Measurements from ENCODE around the gene ELMO1.

Gene ELMO1

DNA sequence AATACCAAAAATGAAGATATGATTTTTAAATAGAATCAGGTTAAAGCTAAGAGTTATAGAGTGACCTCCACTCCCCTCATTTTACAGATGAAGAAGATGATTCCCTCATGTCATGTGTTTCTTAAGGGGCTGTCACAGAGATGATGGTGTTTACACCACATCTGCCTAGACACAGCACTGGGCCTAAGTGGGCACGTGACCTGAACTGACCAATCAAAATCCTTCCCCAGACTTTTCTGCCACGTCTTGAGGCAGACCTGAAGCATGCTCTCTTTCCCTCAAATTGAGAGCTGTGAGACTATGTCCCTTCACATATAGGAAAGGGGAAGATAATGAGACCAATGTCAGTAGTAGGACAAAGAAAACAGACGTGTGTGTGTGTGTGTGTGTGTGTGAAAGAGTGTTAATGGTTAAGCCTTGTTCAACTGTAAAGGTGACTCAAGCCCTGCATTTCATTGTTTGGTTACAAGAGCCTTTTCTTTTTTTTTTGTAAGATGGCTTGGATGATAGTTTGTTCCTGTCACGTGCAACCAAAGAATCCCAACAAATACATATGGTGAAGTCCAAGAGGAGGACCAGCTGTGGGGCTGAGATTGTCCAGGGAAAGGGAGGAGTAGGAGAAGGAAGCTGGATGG is 551.6 kb downstream of the ELMO1 start:
- peak; percentile 42 for DNase-seq

DNA sequence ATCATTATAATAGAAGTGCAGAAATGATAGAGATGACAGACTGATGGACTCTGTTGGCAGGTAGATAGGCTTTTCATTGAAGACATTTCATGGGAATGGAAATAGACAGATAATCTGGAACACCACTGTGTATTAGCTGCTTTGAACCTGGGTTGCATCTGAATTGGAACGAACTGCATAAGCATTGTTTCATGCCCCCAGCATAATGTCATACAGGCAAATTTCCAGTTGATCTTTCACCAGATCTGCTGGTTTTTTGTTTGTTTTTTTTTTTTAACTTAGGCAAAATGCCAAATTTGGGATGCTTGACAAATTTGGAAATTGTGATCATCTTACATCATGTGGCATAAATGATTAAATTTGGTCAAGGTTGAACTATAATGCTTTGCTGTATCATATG is 552.2 kb downstream of the ELMO1 start:
- peak; percentile 82 for DNase-seq

DNA sequence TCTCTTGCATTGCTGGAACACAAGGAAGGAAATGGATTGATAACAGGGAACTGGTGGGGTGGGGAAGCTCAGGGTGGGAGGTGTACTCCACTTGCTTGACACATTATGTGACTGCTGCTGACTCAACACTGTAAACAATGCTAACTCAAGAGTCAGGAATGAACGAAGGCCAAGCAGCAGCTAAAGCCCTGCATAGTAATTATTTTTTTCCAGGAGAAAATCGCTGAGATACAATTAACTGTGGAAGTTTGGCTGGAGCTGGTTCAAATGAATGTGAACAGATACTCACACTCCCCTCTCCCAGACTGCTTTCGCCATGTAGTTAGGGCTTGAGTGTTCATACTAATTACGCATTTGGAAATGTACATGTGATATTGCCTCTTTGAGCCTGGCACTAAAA is 553.5 kb downstream of the ELMO1 start:
- peak; percentile 86 for DNase-seq

DNA sequence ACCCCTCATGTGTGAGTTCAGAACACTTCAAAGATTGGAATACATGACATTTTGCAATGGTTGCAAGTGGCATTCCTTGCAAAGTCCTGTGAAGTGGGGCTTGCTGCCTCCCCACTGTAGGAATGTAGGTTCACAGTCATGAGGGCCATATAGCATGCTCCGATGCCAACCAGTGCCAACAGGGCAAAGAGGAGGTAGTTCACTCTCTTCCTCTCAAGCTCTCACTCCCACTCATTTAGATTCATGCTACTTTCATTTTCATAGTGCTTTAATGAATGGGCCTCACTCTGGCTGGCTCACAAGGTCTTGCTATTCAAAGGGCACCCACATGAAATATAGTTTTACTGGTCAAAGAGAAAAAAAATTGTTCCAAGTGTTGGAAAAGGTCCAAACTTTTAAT is 554.5 kb downstream of the ELMO1 start:
- no peak for DNase-seq

DNA sequence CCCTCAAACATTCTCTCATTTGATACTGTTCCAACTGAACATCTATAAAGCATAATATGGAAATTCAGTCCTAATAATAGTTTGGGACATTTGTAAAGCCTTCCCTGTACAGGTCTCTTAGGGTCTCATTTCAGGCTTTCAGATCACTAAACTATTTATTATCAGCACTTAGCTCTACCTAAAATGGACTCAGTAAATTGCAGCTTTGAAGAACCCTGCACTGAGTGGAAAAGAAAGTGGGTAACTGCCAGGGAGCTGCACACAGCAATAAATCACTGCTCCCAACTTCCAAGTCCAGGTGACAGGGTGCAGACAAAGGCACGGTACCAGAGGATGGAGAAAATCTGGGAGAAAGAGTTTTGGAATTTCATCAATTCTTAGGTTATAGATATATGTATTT is 559.5 kb downstream of the ELMO1 start:
- no peak for DNase-seq

DNA sequence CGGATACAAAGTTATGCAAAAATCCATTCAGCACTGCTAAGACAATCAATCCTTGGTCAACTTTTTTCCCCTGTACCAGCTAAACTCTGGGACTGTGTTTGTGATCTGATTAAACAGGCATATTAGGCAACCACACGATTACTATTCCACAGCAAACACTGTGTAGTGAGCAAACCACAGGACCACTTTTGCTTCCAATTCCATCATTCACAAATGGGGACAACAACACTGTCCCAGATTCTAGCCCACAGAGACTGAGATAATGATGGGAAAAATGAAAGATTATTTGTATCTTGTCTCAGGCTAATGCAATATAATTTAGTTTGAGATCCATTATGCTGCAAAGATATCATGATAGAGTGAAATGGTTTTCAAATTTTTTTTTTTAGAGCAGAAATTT is 560.7 kb downstream of the ELMO1 start:
- no peak for DNase-seq

DNA sequence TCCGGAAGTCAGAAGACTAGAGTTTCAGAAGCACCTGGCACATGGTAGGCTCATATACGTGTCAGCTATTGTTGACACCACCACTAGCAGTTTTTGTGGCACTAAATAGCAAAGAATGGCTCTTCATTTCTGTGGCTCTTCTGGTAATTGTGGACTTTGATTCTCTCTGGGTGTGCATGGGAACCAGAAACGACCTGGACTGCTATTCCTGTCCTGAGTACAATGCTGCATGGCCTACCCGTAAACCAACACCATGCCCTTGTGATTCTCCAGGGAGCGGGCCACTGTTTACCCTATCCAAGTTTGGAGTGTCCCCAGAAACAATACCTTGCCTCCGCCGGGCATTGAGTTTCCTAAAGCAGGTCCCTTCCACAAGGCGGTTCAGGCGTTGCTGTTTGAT is 561.4 kb downstream of the ELMO1 start:
- DNase-seq = no peak

DNA sequence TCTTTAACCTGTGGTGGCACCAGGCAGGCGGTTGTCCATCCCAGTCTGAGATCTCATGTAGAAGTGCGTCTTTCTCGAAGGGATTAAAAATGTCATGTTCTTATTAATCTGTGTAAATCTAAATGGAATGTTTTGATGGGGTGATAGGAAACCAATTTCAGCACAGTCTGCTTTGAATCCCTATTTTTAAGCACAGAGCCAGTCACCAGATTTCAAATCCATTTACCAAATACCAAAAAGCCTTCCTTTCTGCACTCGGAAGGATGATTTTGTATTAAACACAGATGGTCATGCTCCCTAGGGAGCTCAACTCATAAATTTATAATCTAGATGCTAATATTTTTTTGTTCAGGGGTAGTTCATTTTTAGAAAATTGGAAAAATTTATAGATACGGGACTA is 563.8 kb downstream of the ELMO1 start:
- no peak for DNase-seq

DNA sequence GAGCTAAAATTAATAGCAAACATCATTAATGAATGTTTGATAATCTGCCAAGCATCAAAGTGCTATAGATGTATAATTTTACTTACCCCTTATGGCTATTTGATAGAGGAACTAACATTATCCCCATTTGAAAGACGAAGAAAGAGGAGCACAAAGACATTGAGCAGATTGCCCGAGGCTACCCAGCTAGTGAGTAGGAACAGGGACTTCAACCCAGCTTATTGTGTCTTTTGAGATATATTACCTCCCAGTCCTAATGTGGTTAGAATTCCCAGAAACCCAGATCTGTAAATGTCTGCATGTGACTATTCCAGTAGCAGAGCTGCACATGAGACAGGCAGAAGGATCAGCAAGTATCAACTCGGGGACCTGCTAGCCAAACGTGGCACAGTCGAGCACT is 564.3 kb downstream of the ELMO1 start:
- DNase-seq = peak; percentile 43

DNA sequence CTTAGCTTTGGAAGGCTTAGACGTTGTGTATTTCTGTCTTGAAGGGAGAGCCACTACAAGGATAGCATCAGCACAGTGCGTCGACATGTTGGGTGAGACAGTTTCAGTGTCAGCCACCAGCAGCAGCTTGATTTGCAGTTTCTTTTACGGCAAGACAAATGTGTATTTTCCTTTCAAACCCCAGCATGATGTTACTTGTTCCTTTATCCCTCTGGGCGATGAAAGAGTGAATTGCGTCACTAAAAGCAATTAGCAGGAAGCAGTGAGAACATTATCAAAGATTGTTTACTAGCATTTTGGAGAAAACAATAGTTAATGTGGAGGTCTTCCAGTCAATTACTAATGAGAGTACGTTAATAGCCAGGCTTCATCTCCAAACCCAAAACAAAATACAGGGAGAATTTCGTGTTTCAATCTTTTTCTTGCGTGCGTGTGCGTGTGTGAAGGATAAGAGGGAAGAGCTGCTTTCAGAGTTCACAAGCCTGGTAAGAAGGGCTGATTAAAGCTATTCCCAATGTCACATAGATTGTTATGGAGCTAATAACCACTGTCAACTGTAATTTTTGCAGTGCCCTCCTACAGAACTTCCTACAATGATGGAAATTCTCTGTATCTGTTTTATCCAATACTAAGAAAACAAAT is 567.3 kb downstream of the ELMO1 start:
- peak; percentile 81 for DNase-seq

DNA sequence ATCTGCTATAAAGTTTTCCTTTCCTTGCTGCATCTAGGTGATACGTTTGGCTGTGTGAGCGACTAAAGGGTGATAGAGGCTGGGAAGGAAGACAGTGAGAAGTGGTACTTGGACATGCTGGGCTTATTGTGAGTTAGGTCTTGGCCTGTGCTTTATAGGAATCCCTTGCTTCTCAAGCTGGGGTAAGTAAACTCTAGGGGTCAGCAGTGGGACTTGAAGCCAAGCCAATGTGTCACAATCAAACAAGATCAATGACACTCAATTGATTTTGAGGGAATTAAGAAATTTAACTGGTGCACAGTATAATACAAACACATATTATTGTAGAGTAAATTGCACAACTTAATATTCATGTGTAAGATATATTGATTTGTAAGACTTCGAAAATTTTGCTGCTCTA is 568.6 kb downstream of the ELMO1 start:
- no peak for DNase-seq

DNA sequence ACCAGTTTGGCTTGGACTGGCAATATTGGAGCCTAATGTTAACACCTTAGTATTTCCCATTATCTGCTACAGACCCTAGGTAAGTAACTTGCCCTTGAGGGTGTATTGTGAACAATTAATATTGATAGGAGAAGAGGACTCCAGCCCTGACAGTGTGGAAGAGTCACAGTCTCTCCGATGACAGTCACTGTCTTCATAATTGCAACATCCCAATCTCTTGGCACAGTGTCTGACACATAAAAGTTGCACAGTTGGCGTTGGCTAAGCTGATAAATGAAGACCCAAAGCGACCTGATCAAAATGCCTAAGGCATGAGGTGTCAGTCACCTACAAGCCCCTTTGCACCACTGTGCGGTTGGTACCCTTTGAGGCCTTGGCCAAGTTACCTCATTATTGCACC is 569.6 kb downstream of the ELMO1 start:
- no peak for DNase-seq

DNA sequence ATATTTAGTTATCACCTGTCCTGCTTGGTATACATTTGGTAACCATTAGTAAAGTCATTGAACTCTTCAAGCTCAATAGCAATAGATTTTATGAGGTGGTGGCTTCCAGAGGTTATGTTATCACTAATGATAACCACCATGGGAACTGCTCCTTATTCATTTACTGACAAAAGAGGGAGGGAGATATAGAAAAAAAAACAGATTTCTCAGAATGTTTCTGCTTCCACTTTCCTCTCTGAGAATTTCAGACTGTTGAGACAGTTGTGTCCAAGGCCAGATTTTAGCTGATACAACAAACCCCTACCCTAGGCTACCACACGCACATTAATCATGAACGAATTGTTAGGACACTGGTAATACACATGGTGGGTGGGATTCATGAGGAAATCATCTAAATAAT is 570.4 kb downstream of the ELMO1 start:
- no peak for DNase-seq

DNA sequence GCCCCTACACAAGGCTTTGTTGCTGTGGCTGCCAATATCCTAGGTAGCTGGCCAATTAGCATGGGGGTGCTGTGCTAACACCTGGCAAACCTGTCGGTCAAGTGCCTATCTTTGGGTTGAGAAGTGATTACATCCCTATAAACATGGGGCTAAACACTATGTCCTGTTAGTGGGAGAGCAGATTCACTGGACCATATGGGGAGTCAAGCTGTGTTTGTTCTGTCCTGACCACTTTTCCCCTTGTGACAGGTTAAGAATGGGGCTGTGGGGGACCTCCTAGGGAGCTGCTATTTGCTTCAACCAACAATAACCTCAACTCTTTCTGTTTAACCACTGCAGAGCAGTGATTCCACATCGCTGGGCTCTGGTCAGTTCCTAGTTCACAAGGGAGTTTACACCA is 572.9 kb downstream of the ELMO1 start:
- peak; percentile 99 for DNase-seq

DNA sequence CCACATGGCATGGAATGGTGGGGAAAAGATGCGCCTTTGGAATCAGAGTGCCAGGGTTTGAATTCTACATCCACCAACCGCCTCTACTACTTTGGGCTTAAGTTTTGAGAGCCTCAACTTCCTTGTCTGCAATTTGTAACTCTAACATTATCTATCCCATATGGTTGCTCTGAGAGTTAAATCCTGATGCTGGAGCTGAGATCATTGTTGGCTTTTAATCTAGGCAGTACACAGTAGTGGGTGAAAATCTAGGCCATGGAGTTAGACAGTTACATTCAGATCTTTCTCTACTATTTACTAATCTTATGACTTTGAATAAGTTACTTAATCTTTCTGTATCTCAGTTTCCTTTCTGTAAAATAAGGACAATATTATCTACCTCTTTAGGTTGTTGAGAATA is 574.6 kb downstream of the ELMO1 start:
- no peak for DNase-seq

DNA sequence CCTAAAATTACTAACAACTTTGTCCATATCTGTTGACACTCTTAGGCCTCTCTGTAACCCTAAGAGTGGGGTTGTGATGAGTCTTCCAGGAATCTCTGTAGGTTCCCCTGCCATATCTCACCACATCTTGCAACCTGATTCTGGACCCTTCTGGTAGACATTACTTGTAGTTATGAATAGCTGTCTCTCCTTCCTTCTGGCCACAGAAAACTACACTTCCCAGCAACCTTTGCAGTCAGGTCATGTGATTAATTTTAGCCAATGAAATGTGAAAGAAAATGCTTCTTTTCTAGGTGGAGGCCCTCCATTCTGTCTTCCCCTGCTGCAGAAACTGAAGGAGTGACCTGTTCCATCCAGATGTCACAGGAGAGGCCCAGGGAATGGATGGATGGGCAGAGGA is 576.8 kb downstream of the ELMO1 start:
- DNase-seq = no peak

DNA sequence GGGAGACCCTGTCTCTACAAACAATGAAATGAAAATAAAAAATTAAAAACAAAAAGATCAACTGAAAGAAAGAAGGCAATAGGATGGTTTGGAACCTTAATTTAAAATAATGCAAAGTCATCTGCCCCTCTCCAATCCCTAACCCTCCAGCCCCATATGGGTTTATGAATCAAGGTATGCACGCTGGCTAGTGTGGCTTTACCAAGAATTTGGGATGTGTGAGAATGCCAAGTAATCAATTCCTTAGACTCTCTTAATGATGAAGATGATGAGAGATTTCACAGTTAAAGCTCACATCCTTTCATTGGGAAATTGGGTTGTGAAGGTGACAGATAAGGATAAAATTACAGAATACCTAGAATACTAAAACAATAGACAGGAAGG is 577.3 kb downstream of the ELMO1 start:
- DNase-seq = no peak

DNA sequence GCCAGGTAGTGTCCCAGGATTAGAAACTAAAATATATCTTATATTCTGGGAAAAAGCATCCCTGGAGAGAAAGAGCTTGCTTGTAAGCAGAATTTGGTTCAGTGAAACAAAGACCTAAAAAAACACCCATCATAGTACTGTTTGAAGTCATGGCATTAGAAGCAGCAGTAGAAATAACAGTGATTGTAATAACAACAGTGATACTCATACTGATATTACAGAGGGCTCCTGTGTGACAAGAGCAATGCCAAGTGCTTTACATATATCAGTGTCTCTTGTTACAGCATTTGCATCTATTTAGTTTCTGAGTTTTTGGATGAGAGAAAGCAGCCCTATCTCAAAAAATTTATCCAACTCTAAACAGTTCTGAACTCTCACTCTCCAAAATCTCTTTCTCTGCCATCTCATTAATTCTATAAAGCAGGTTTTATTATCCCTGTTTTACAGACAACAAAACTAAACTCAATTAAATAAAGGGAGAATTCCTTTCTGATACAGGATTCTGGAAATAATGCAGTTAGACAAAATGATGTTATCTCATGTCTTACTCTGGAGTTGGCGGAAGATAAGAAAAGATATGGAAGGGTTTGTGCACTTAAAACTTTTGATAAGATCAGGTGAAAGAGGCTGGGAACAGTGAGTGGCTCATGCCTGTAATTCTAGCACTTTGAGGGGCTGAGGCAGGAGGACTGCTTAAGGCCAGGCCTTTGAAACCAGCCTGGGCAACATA is 577.9 kb downstream of the ELMO1 start:
- no peak for DNase-seq

DNA sequence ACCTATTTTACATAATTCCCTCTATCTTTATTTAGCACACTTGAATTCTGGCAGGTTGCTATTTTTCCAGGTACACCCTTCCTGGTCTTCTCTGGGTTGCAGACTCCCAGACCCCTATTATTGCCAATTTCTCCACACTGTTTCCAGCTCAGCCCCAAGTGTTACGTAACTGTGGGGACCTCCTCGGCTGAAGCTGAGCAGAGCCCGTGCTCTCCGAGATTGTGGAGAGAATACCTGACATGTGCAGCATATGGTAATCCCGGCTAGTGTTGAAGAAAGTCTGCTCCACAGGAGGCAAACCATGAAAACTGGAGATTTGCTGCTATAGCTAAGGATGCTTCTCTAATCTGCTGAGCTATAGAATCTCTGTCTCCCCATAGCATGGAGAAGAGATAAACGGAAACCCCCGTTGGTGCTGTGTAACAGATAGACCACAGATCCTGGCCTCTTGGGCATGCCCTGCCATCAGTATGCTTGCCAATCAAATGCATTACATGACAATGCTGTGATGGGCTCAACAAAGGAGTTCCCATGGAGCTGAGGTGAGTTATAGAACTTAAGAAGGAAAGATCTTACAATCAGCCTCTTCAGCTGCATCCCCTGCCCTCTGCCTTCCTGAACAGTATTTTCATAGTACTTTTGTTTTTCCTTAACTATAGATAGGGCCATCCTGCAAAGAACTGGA is 579.8 kb downstream of the ELMO1 start:
- DNase-seq = no peak

DNA sequence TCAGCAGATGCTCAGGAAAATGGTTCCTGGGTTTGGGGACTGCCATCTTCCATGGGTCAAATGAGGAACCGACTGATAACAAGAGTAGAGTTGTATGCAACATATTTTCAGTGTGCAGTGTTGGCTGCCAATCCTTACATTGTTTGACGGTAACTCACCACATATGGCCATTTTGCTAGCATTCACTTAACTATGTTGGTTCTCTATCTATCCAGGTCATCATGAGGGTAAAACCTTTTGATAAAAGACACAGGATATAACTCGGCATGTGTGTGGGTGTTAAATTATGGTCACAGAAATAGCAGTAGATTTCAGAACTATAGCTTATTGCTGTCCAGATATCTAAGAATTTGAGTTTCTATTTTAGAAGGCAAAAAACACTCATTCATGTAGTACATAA is 583.6 kb downstream of the ELMO1 start:
- DNase-seq = no peak

DNA sequence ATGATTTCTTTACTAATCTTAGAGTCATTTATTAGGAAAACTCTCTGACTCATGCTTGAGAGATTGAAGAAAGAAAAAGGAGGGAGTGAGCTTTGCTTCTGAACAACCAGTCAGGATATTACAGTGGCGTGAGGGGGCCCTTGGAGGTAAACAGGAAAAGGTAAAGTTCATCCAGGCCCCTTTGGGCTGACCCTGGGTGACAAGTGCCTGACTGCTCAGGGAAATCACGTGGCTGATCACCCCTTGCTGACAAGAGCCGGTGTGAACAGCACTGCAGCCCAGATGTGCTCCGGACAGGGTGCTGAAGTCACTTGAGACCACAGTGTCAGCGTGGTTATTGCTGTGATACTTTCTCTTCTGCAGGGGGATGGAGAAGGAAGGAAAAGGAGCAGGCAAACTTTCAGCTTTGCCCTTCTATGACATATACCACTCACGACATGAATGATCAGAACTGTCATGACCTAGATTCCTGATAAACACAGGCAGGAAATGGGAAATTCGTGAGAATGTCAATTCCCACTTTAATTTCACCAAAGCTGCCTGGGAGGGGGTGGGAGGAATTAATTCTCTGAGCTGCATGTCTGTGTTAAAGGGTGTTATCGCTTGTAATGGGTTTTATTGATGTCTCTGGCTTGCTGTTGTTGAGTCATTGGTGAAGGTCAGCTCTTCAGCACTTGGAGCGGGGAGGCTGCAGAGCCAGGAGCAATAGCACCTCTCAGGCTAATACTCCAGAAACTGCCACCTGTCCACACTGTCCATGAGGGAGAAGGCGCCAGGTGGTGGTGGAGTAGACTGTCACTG is 584.6 kb downstream of the ELMO1 start:
- peak; percentile 89 for DNase-seq

DNA sequence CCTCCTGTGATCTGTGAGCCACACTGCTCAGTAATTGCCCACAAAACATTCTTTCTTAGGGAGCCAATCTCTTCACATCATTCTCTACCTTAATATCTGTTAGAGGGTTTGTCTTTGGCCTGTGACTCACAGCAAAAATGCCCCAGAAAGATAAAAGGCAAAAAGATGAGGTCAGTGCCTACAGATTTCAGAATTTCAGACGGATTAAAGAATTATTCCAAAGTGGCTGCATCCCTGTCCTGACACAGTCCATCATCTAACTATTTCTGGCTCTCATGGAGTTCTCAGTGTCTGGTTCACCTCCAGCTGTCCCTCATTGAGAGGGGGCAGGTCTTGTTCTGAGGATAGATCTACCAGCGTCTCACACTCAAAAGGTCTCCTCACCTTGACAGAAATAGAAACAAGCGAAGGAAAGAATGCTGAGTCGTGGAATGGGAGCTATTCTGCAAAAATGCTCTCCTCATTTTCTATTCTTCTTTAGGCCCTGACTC is 585.8 kb downstream of the ELMO1 start:
- peak; percentile 82 for DNase-seq

DNA sequence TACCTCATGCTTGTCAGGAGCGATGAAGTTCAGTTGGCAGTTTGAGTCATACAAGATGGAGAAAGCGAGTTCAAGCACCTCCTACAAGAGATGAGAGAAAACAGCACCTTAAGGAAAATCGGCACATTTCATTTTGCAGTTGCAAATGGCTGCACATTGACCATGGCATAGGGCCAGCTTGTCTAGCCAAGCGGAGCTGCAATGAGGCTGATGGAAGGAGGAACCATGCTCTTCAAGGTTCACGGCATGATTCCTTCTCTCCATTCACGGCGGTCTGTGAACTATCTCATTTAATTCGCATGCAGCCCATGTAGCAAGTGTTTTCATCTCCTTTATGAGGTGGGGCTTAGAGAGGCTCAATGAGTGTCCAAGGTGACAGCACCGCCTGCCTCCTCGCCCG is 587.0 kb downstream of the ELMO1 start:
- no peak for DNase-seq

Data from NCI-H69 (cell line).